Loucy (cell line): Measurements from ENCODE around the gene COL11A1.

Experiments
- EZH2phosphoT487 ChIP-seq: fragments of 200-600 bp; IDR thresholded peaks from 2 replicates; pipeline ENCODE4 v1.6.1; 2018; ENCODE audit warnings: antibody characterized with exemption, mild to moderate bottlenecking, moderate library complexity, borderline replicate concordance
- TF ChIP-seq, protein P1 (sequence below): fragments of 200-600 bp; sonication (generic); conservative IDR thresholded peaks from 2 replicates; pipeline ENCODE4 v1.5.1; 2014; ENCODE audit warnings: mild to moderate bottlenecking, antibody characterized with exemption, low read length

DNA sequence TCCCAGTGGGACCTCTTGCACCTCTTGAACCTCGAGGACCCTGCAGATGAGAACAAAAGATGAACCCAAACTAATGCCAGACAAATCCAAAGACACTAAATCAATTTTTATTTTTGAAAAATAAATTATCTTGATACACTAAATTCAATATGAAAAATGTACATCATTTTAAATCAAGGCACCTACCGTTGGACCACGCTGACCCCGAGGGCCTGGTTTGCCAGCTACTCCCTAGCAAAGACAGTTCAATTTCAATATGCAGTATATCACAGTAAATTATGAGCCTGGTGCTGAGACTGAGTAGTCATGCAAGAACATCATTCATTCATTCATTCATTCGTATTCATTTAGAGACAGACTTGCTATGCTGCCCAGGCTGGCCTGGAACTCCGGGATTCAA lies 129.4 kb downstream of the COL11A1 start:
- TF ChIP-seq, protein P1, sequence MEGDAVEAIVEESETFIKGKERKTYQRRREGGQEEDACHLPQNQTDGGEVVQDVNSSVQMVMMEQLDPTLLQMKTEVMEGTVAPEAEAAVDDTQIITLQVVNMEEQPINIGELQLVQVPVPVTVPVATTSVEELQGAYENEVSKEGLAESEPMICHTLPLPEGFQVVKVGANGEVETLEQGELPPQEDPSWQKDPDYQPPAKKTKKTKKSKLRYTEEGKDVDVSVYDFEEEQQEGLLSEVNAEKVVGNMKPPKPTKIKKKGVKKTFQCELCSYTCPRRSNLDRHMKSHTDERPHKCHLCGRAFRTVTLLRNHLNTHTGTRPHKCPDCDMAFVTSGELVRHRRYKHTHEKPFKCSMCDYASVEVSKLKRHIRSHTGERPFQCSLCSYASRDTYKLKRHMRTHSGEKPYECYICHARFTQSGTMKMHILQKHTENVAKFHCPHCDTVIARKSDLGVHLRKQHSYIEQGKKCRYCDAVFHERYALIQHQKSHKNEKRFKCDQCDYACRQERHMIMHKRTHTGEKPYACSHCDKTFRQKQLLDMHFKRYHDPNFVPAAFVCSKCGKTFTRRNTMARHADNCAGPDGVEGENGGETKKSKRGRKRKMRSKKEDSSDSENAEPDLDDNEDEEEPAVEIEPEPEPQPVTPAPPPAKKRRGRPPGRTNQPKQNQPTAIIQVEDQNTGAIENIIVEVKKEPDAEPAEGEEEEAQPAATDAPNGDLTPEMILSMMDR = no peak
- TF ChIP-seq EZH2phosphoT487 = no peak
